Heart right ventricle (tissue), 16 donors: ENCODE data around the gene LRP11. TPM values are rescaled to one million over a fixed set of nuclear protein-coding genes. Genes with fewer than 3 reads are reported as not detected.

Experiments used
- ATAC-seq, 8 donors: fragments of 200-7000 bp; cut with Tn5 transposase; one replicate each; pipeline ENCODE4 v1.9.1; 2020; ENCODE audit warnings: mild to moderate bottlenecking in 8 of 8, moderate library complexity in 8 of 8, moderate number of reproducible peaks in 1 of 8
- DNase-seq, 2 donors: peaks; one replicate each; pipeline ENCODE4 v3.0.0-alpha.2; 2020
- H3K27ac ChIP-seq, 10 donors: fragments of 200-600 bp; sonication (generic) in 2 of 10; one replicate each; pipeline versions ENCODE4 v1.5.0 to v1.8.0; 2020 to 2022; ENCODE audit warnings: mild to moderate bottlenecking in 3 of 10
- H3K27me3 ChIP-seq, 7 donors: fragments of 200-600 bp; one replicate each; pipeline ENCODE4 v1.8.0; 2021 to 2022; ENCODE audit warnings: mild to moderate bottlenecking in 2 of 7
- H3K36me3 ChIP-seq, 9 donors: fragments of 200-600 bp; sonication (generic) in 1 of 9; one replicate each; pipeline versions ENCODE4 v1.5.0 to v1.8.0; 2020 to 2022; ENCODE audit warnings: mild to moderate bottlenecking in 2 of 9
- H3K4me1 ChIP-seq, 9 donors: fragments of 200-600 bp; sonication (generic) in 1 of 9; one replicate each; pipeline versions ENCODE4 v1.5.0 to v1.8.0; 2020 to 2022; ENCODE audit warnings: mild to moderate bottlenecking in 4 of 9
- H3K4me3 ChIP-seq, 10 donors: fragments of 200-600 bp; sonication (generic) in 2 of 10; one replicate each; pipeline versions ENCODE4 v1.5.0 to v1.8.0; 2020 to 2022; ENCODE audit warnings: mild to moderate bottlenecking in 7 of 10, moderate library complexity in 2 of 10
- H3K9me3 ChIP-seq, 11 donors: fragments of 200-600 bp in 10 of 11; sonication (generic) in 2 of 11; one replicate each; pipeline versions ENCODE4 v1.5.0 to v1.8.0; 2013 to 2022; ENCODE audit warnings: mild to moderate bottlenecking in 2 of 11, control low read depth in 1 of 11, moderate library complexity in 1 of 11
- WGBS, 2 donors: extraction: QIAGEN DNeasy Blood & Tissue Kit; methylation state at CpG; one replicate each; pipeline ENCODE4 v1.1.7; 2013; ENCODE audit warnings: inconsistent platforms in 1 of 2; 5-methylcytosine and 5-hydroxymethylcytosine counted together
- intact Hi-C, 10 donors: fragments of 100-400 bp; cut with DNase I; formaldehyde crosslinking; loops; one replicate each; pipeline versions ENCODE4 v1.11.1 to v1.14.2; 2022
- polyA plus RNA-seq, 2 donors: library from polyadenylated mRNA; stranded (reverse); fragments of 200-250 nt; gene quantifications; one replicate each; pipeline ENCODE4 v1.2.3, GENCODE V29; 2013
- total RNA-seq, 10 donors: library from RNA; stranded (reverse); fragmentation: NEBNext Ultra II Directional in 3 of 10; extraction: Animal tissue kit (Norgen Biotek cat#: 25700) in 3 of 10; gene quantifications; one replicate each; pipeline versions ENCODE4 v1.2.1 to v1.2.4, GENCODE V29; 2021 to 2023
- TF ChIP-seq, protein P1 (sequence below), 9 donors: fragments of 200-600 bp; sonication (generic) in 2 of 9; IDR thresholded peaks; one replicate each; pipeline versions ENCODE4 v1.5.0 to v1.8.0; 2021 to 2022; ENCODE audit warnings: antibody characterized with exemption in 9 of 9, mild to moderate bottlenecking in 5 of 9, moderate library complexity in 1 of 9
- donor health status: Arrhythmogenic right ventricular cardiomyopathy.
- donor health status: ischemic (EF 13 %, LVEDD 7.1; RV severe dilation, severe dysfunction).
- donor health status: healthy with polysubstance abuse.
- donor health status: DM: no; HTN: yes; CAD: no.
- donor health status: DM: no; HTN: no; CAD: no.
- donor health status: ischemic (EF 25% LVEDD 6.9; RV normal size, moderate dysfunction).
- donor health status: ischemic (EF 25% LVEDD 5.7; RV mildly dilated, moderate dysfunction).
- donor health status: healthy.
- donor health status: DM: yes; HTN: yes; CAD: no.
- donor health status: Ischemic cardiomyopathy.
- donor health status: ischemic (EF 35%, LVEDD 5.7; RV mildly dilated, moderate dysfunction).
- donor health status: nonischemic (EF 11% LVEDD 7.7; RV severe dilation, severe dysfunction).
- donor health status: DM: yes; HTN: yes; CAD: no.
- donor health status: PGD.
- donor health status: ischemic (EF 29% LVEDD 5.4; RV normal size, mild dysfunction).
- donor health status: nonischemic (EF 23%, LVEDD 6.1; RV moderate dilation, normal function).

Gene LRP11
- total and polyA plus RNA-seq, 12 donors: 0.51 to 21.0 (median 14.6) TPM

GRCh38 chr6:149843051-149843633, 21.0 kb downstream of the LRP11 start:
- Histone ChIP-seq H3K4me1 (peaks cover 0 to 34% (median 17%) of the 10 kb centered on the region in 9 donors), H3K36me3 (peaks cover 0 to 13% (median 0%) of the 10 kb centered on the region in 9 donors), H3K4me3 (no peak overlapping the region), H3K27ac (no peak overlapping the region), H3K9me3 (no peaks in the 10 kb centered on the region), H3K27me3 (no peaks in the 10 kb centered on the region)
- DNase-seq (peak in 1 of 2 donors; percentile 32), ATAC-seq (no peak)
- intact Hi-C loops: loop anchor here in 1 of 10 donors (10.0 kb wide), 1 partner anchor 152 kb away; no protein-coding TSS in a partner anchor
- 75 to 78% methylated on average over 10 of the region's 10 CpGs for WGBS, 2 donors
- TF ChIP-seq, protein P1, sequence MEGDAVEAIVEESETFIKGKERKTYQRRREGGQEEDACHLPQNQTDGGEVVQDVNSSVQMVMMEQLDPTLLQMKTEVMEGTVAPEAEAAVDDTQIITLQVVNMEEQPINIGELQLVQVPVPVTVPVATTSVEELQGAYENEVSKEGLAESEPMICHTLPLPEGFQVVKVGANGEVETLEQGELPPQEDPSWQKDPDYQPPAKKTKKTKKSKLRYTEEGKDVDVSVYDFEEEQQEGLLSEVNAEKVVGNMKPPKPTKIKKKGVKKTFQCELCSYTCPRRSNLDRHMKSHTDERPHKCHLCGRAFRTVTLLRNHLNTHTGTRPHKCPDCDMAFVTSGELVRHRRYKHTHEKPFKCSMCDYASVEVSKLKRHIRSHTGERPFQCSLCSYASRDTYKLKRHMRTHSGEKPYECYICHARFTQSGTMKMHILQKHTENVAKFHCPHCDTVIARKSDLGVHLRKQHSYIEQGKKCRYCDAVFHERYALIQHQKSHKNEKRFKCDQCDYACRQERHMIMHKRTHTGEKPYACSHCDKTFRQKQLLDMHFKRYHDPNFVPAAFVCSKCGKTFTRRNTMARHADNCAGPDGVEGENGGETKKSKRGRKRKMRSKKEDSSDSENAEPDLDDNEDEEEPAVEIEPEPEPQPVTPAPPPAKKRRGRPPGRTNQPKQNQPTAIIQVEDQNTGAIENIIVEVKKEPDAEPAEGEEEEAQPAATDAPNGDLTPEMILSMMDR (IDR thresholded peaks at IDR 0.05): no peak

DNA sequence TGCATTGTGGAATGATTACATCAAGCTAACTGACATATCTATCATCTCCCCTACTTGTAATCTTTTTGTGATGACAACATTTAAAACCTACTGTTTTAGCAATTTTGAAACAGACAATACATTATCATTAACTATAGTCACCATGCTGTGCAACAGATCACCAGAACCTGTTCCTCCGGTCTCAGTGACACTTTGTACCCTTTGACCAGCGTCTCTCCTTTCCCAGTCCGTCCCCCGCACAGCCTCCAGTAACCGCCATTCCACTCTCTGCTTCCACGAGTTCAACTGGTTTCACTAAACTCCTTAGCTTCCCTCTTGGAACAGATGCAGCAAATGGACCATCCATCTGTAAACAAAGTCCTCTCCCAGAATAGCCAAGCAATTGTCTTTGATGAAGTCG, 21.8 kb downstream of the LRP11 start:
- no peaks in the 10 kb centered on the region for H3K27me3 ChIP-seq
- no peak overlapping the region for H3K27ac ChIP-seq
- peaks cover 0 to 16% (median 0%) of the 10 kb centered on the region in 9 donors for H3K36me3 ChIP-seq
- no peak overlapping the region for H3K4me3 ChIP-seq
- no peaks in the 10 kb centered on the region for H3K9me3 ChIP-seq
- WGBS, 2 donors: 94 to 96% methylated on average over 7 of the region's 7 CpGs
- TF ChIP-seq, protein P1 (IDR thresholded peaks at IDR 0.05): no peak
- ATAC-seq (no peak), DNase-seq (no peak)
- peaks cover 0 to 31% (median 16%) of the 10 kb centered on the region in 9 donors for H3K4me1 ChIP-seq
- intact Hi-C loops: loop anchor here in 1 of 10 donors (10.0 kb wide), 1 partner anchor 152 kb away; no protein-coding TSS in a partner anchor

GRCh38 chr6:149840345-149841075, 23.6 kb downstream of the LRP11 start:
- TF ChIP-seq, protein P1 (IDR thresholded peaks at IDR 0.05): peak; percentile 33 to 76 (median 60)
- 18 to 28% methylated on average over 8 of the region's 8 CpGs for WGBS, 2 donors
- DNase-seq: peak; percentile 79 to 85
- intact Hi-C loops: loop anchor here in 6 of 10 donors (1.0 to 10.0 kb wide), 5 partner anchors 24 to 176 kb away; partner anchors contain the start of gene LRP11 (in 2 of the 6)
- peak overlapping the region in 4 of 10 donors; percentile 11 to 51 (median 33) for H3K27ac ChIP-seq
- peaks cover 0 to 17% (median 11%) of the 10 kb centered on the region in 9 donors for H3K4me1 ChIP-seq
- peaks cover 0 to 33% (median 0%) of the 10 kb centered on the region in 9 donors for H3K36me3 ChIP-seq
- H3K27me3 ChIP-seq: no peaks in the 10 kb centered on the region
- no peak overlapping the region for H3K4me3 ChIP-seq
- ATAC-seq: peak; percentile 94 to 98 (median 96)
- no peaks in the 10 kb centered on the region for H3K9me3 ChIP-seq
